H9 (cell line): ENCODE results near the gene SPRED2. TPM values are rescaled to one million over a fixed set of nuclear protein-coding genes. Genes with fewer than 3 reads are reported as not detected.

Experiments
- DNase-seq: peaks from one replicate; pipeline ENCODE4 v3.0.0-alpha.2; 2017
- H2AFZ ChIP-seq: one replicate; pipeline ENCODE4 v1.6.1; 2013; ENCODE audit warnings: mild to moderate bottlenecking, low read length, control low read depth, moderate library complexity
- H2AK5ac ChIP-seq: 2 replicates; pipeline ENCODE4 v1.6.1; 2013; ENCODE audit warnings: low read length, control low read depth, mixed read lengths; ENCODE audit not compliant: insufficient read length
- H2BK120ac ChIP-seq: one replicate; pipeline ENCODE4 v1.6.1; 2013; ENCODE audit warnings: low read depth, mild to moderate bottlenecking, low read length, control low read depth, inconsistent platforms; ENCODE audit not compliant: poor library complexity, severe bottlenecking
- H2BK12ac ChIP-seq: 2 replicates; pipeline ENCODE4 v1.6.1; 2013; ENCODE audit warnings: low read length, control low read depth, mixed read lengths, low read depth; ENCODE audit not compliant: insufficient read length
- H2BK15ac ChIP-seq: 2 replicates; pipeline ENCODE4 v1.6.1; 2013; ENCODE audit warnings: low read depth, low read length, control low read depth
- H2BK20ac ChIP-seq: one replicate; pipeline ENCODE4 v1.6.1; 2013; ENCODE audit warnings: low read depth, mild to moderate bottlenecking, low read length, control low read depth, inconsistent platforms; ENCODE audit not compliant: poor library complexity, severe bottlenecking
- H2BK5ac ChIP-seq: 2 replicates; pipeline ENCODE4 v1.6.1; 2013; ENCODE audit warnings: low read length, control low read depth, mixed read lengths; ENCODE audit not compliant: insufficient read length
- H3K14ac ChIP-seq: 2 replicates; pipeline ENCODE4 v1.6.1; 2013; ENCODE audit warnings: low read length, control low read depth; ENCODE audit not compliant: insufficient read depth
- H3K18ac ChIP-seq: 2 replicates; pipeline ENCODE4 v1.6.1; 2013; ENCODE audit warnings: low read depth, mild to moderate bottlenecking, mixed read lengths, low read length, control low read depth; ENCODE audit not compliant: insufficient read length
- H3K23ac ChIP-seq: 2 replicates; pipeline ENCODE4 v1.6.1; 2013; ENCODE audit warnings: low read length, control low read depth, mixed read lengths, low read depth; ENCODE audit not compliant: insufficient read length
- H3K23me2 ChIP-seq: 2 replicates; pipeline ENCODE4 v1.6.1; 2013; ENCODE audit warnings: low read depth, mild to moderate bottlenecking, mixed read lengths, low read length, control low read depth; ENCODE audit not compliant: insufficient read length, poor library complexity, severe bottlenecking
- H3K27ac ChIP-seq: 2 replicates; pipeline ENCODE4 v1.5.1; 2013; ENCODE audit warnings: low read length, control low read depth, mixed read lengths, low read depth; ENCODE audit not compliant: insufficient read length
- H3K27me3 ChIP-seq: 2 replicates; pipeline ENCODE4 v1.6.1; 2013; ENCODE audit warnings: low read length, control low read depth, inconsistent platforms; ENCODE audit not compliant: insufficient read depth
- H3K4ac ChIP-seq: 2 replicates; pipeline ENCODE4 v1.6.1; 2013; ENCODE audit warnings: low read depth, mild to moderate bottlenecking, control low read depth, inconsistent platforms, low read length, moderate library complexity
- H3K4me1 ChIP-seq: 2 replicates; pipeline ENCODE4 v1.6.1; 2013; ENCODE audit warnings: low read length, control low read depth, inconsistent platforms; ENCODE audit not compliant: insufficient read depth
- H3K4me2 ChIP-seq: 2 replicates; pipeline ENCODE4 v1.6.1; 2013; ENCODE audit warnings: low read length, control low read depth, mixed read lengths; ENCODE audit not compliant: insufficient read length, insufficient read depth
- H3K56ac ChIP-seq: 2 replicates; pipeline ENCODE4 v1.6.1; 2013; ENCODE audit warnings: low read depth, mild to moderate bottlenecking, mixed read lengths, low read length, control low read depth; ENCODE audit not compliant: insufficient read length
- H3K79me1 ChIP-seq: 2 replicates; pipeline ENCODE4 v1.6.1; 2013; ENCODE audit warnings: low read depth, mild to moderate bottlenecking, moderate library complexity, low read length, control low read depth, inconsistent platforms; ENCODE audit not compliant: insufficient read depth, poor library complexity, severe bottlenecking
- H3K79me2 ChIP-seq: 2 replicates; pipeline ENCODE4 v1.6.1; 2013; ENCODE audit warnings: low read length, control low read depth, inconsistent platforms; ENCODE audit not compliant: insufficient read depth
- H3K9ac ChIP-seq: 2 replicates; pipeline ENCODE4 v1.6.1; 2013; ENCODE audit warnings: low read length, control low read depth, mixed read lengths; ENCODE audit not compliant: insufficient read length; ENCODE audit errors: extremely low read depth
- H3K9me3 ChIP-seq: one replicate; pipeline ENCODE4 v1.6.1; 2013; ENCODE audit warnings: low read depth, low read length, inconsistent platforms; ENCODE audit not compliant: control insufficient read depth
- H3T11ph ChIP-seq: one replicate; pipeline ENCODE4 v1.6.1; 2013; ENCODE audit warnings: mild to moderate bottlenecking, low read length, control low read depth, inconsistent platforms
- H4K20me1 ChIP-seq: one replicate; pipeline ENCODE4 v1.6.1; 2013; ENCODE audit not compliant: control insufficient read depth, insufficient read length, insufficient read depth
- H4K5ac ChIP-seq: 2 replicates; pipeline ENCODE4 v1.6.1; 2013; ENCODE audit warnings: low read depth, mild to moderate bottlenecking, mixed read lengths, low read length, control low read depth; ENCODE audit not compliant: insufficient read length
- H4K8ac ChIP-seq: replicated peaks from 2 replicates; pipeline ENCODE4 v1.6.1; 2013; ENCODE audit warnings: low read length, control low read depth, mixed read lengths, low read depth; ENCODE audit not compliant: insufficient read length
- H4K91ac ChIP-seq: 2 replicates; pipeline ENCODE4 v1.6.1; 2013; ENCODE audit warnings: low read depth, mild to moderate bottlenecking, moderate library complexity, mixed read lengths, low read length, control low read depth; ENCODE audit not compliant: insufficient read length
- H3K27ac Mint-ChIP-seq, 3 experiments: 2 replicates in 2 of 3; 3 replicates in 1 of 3; pipeline ENCODE4 v1.8.0; 2020 to 2021; ENCODE audit warnings: mixed read lengths in 3 of 3, mild to moderate bottlenecking in 1 of 3, moderate library complexity in 1 of 3
- H3K27me3 Mint-ChIP-seq: 2 replicates; pipeline ENCODE4 v1.8.0; 2021; ENCODE audit warnings: low read depth, mild to moderate bottlenecking, moderate library complexity, mixed read lengths
- H3K36me3 Mint-ChIP-seq, 3 experiments: 2 replicates in 2 of 3; 3 replicates in 1 of 3; pipeline ENCODE4 v1.8.0; 2020 to 2021; ENCODE audit warnings: low read depth in 3 of 3, mixed read lengths in 3 of 3; ENCODE audit not compliant: insufficient read depth in 1 of 3
- H3K4me1 Mint-ChIP-seq, 2 experiments: 2 replicates each; pipeline ENCODE4 v1.8.0; 2020; ENCODE audit warnings: mixed read lengths in 2 of 2
- H3K4me3 Mint-ChIP-seq, 2 experiments: 2 replicates in 1 of 2; 3 replicates in 1 of 2; pipeline ENCODE4 v1.8.0; 2020 to 2021; ENCODE audit warnings: mild to moderate bottlenecking in 2 of 2, mixed read lengths in 2 of 2, moderate library complexity in 1 of 2
- H3K9me3 Mint-ChIP-seq, 2 experiments: 2 replicates in 1 of 2; 3 replicates in 1 of 2; pipeline ENCODE4 v1.8.0; 2020; ENCODE audit warnings: mild to moderate bottlenecking in 2 of 2, mixed read lengths in 2 of 2, moderate library complexity in 1 of 2
- CTCF ChIP-seq: fragments of 200-600 bp; sonication (generic); conservative IDR thresholded peaks from 3 replicates; pipeline ENCODE4 v1.8.0; 2021; ENCODE audit warnings: antibody characterized with exemption, mild to moderate bottlenecking
- WGBS: extraction: QIAGEN DNeasy Blood & Tissue Kit; methylation state at CpG from one replicate; pipeline ENCODE4 v1.1.7; 2013; ENCODE audit warnings: missing lambda C conversion rate, low lambda C conversion rate, mixed read lengths; ENCODE audit not compliant: insufficient read length; ENCODE audit errors: extremely low coverage; 5-methylcytosine and 5-hydroxymethylcytosine counted together
- total RNA-seq: library from RNA; stranded (reverse); gene quantifications from 2 replicates; pipeline ENCODE4 v1.2.1, GENCODE V29; 2021

Gene SPRED2
- total RNA-seq, 1 experiment from 2014 or later, result 23.5 TPM

- Histone ChIP-seq H4K20me1 (no peaks in the 10 kb centered on the region), H2AFZ (no peak overlapping the region), H3K4ac (no peak overlapping the region), H4K5ac (no peak overlapping the region), H3K18ac (no peak overlapping the region), H3K4me1 (peaks cover 7% of the 10 kb centered on the region; the same call in 1 of the 2 replicates), H3K23me2 (no peaks in the 10 kb centered on the region), H3K56ac (no peak overlapping the region), H3K9ac (no peak overlapping the region), H3T11ph (no peak overlapping the region), H3K23ac (no peak overlapping the region), H2BK20ac (no peak overlapping the region), H4K91ac (no peak overlapping the region), H2BK15ac (no peak overlapping the region), H3K14ac (no peak overlapping the region), H2BK120ac (no peak overlapping the region), H3K27me3 (no peaks in the 10 kb centered on the region), H3K79me1 (no peaks in the 10 kb centered on the region), H3K27ac (no peak overlapping the region), H2BK5ac (no peak overlapping the region), H3K4me2 (no peak overlapping the region), H3K9me3 (no peaks in the 10 kb centered on the region), H2BK12ac (no peak overlapping the region), H2AK5ac (no peak overlapping the region), H3K79me2 (no peaks in the 10 kb centered on the region), H4K8ac (no peak overlapping the region)
- Mint-ChIP-seq H3K27ac (no peak overlapping the region), H3K4me1 (peaks cover 15 to 25% of the 10 kb centered on the region in 2 experiments), H3K4me3 (no peak overlapping the region), H3K9me3 (no peaks in the 10 kb centered on the region), H3K27me3 (peaks cover 2% of the 10 kb centered on the region; the same call in 1 of the 2 replicates), H3K36me3 (peaks cover 0 to 3% (median 0%) of the 10 kb centered on the region in 3 experiments; a peak in 1 of 7 replicates)
- DNase-seq, result no peak
- no peak for TF ChIP-seq CTCF
- WGBS, result no CpG with 5 or more reads among the region's 5 CpGs
Observed at GRCh38 chr2:65381607-65382051, 50.8 kb downstream of the SPRED2 start.
